Right cardiac atrium (tissue), 5 donors: ENCODE measurements around the gene U2AF2. TPM values are rescaled to one million over a fixed set of nuclear protein-coding genes. Genes with fewer than 3 reads are reported as not detected.

Experiments used
- ATAC-seq, 2 donors: fragments of 200-7000 bp; cut with Tn5 transposase; one replicate each; pipeline versions ENCODE4 v1.8.0 to v1.9.1; 2020; ENCODE audit warnings: moderate library complexity in 2 of 2, mild to moderate bottlenecking in 1 of 2
- DNase-seq, 3 donors: peaks; one replicate each; pipeline ENCODE4 v3.0.0-alpha.2; 2020
- H3K27ac ChIP-seq: one replicate; pipeline ENCODE4 v1.5.1; 2013; ENCODE audit warnings: mild to moderate bottlenecking, low read length, control low read depth, moderate library complexity
- H3K27me3 ChIP-seq: one replicate; pipeline ENCODE4 v1.6.1; 2013; ENCODE audit not compliant: control insufficient read depth, insufficient read depth
- H3K4me1 ChIP-seq: one replicate; pipeline ENCODE4 v1.6.1; 2013; ENCODE audit warnings: low read length; ENCODE audit not compliant: control insufficient read depth, insufficient read depth
- H3K4me3 ChIP-seq: one replicate; pipeline ENCODE4 v1.5.1; 2013; ENCODE audit warnings: low read length, control low read depth
- H3K9me3 ChIP-seq: one replicate; pipeline ENCODE4 v1.6.1; 2013; ENCODE audit warnings: low read length; ENCODE audit not compliant: control insufficient read depth
- WGBS: extraction: QIAGEN DNeasy Blood & Tissue Kit; methylation state at CpG from one replicate; pipeline ENCODE4 v1.1.7; 2013; 5-methylcytosine and 5-hydroxymethylcytosine counted together
- intact Hi-C, 4 donors: fragments of 100-400 bp; cut with DNase I; formaldehyde crosslinking; loops; one replicate each; pipeline versions ENCODE4 v1.11.0 to v1.14.0; 2022 to 2023
- polyA plus RNA-seq: library from polyadenylated mRNA; stranded (reverse); fragments of 200-250 nt; gene quantifications from one replicate; pipeline ENCODE4 v1.2.3, GENCODE V29; 2013
- total RNA-seq, 4 donors: library from RNA; stranded (reverse); fragmentation: NEBNext Ultra II Directional; extraction: Animal tissue kit (Norgen Biotek cat#: 25700); gene quantifications; one replicate each; pipeline ENCODE4 v1.2.1, GENCODE V29; 2021
- donor health status: healthy with polysubstance abuse.
- donor health status: DM: no; HTN: yes; CAD: no.
- donor health status: DM: no; HTN: no; CAD: no.
- donor health status: DM: no; HTN: yes; CAD: no; lungs with severe emphysema.
- donor health status: DM: yes; HTN: yes; CAD: no.

U2AF2 gene
- total and polyA plus RNA-seq, 5 donors: 76.0 to 101 (median 89.8) TPM

- ATAC-seq: peak in 1 of 2 donors; percentile 1
- intact Hi-C loops: no loop called here
- H3K27me3 ChIP-seq: no peaks in the 10 kb centered on the region
- H3K4me1 ChIP-seq: peaks cover 5% of the 10 kb centered on the region
- WGBS: 80% methylated on average over 21 of the region's 21 CpGs
- no peak overlapping the region for H3K4me3 ChIP-seq
- no peak overlapping the region for H3K27ac ChIP-seq
- no peaks in the 10 kb centered on the region for H3K9me3 ChIP-seq
- peak in 2 of 3 donors; percentile 78 to 85 for DNase-seq
These were observed 23.4 kb downstream of the U2AF2 start for GRCh38 chr19:55678121-55678671.

- WGBS: 85% methylated on average over 24 of the region's 24 CpGs
- Histone ChIP-seq H3K27ac (no peak overlapping the region), H3K27me3 (no peaks in the 10 kb centered on the region), H3K9me3 (no peaks in the 10 kb centered on the region), H3K4me1 (peaks cover 5% of the 10 kb centered on the region), H3K4me3 (no peak overlapping the region)
- intact Hi-C loops: no loop called here
- DNase-seq (peak in 1 of 3 donors; percentile 62), ATAC-seq (no peak)
These were observed 24.8 kb downstream of the U2AF2 start for GRCh38 chr19:55679343-55680257.

GRCh38 chr19:55680339-55681130 lies 25.7 kb downstream of the U2AF2 start:
- peaks cover 5% of the 10 kb centered on the region for H3K4me1 ChIP-seq

GRCh38 chr19:55681131-55682092 lies 26.6 kb downstream of the U2AF2 start:
- peaks cover 5% of the 10 kb centered on the region for H3K4me1 ChIP-seq
- no peak for ATAC-seq
- H3K27ac ChIP-seq: no peak overlapping the region

More at GRCh38 chr19:55680339-55681130, 25.7 kb downstream of the U2AF2 start:
- WGBS: 90% methylated on average over 20 of the region's 20 CpGs
- intact Hi-C loops: no loop called here
- Histone ChIP-seq H3K4me3 (no peak overlapping the region), H3K27ac (no peak overlapping the region), H3K9me3 (no peaks in the 10 kb centered on the region), H3K27me3 (no peaks in the 10 kb centered on the region)
- DNase-seq (peak in 1 of 3 donors; percentile 53), ATAC-seq (no peak)

GRCh38 chr19:55683449-55684261 lies 28.8 kb downstream of the U2AF2 start:
- Histone ChIP-seq H3K4me1 (no peaks in the 10 kb centered on the region), H3K27ac (no peak overlapping the region), H3K27me3 (no peaks in the 10 kb centered on the region), H3K9me3 (no peaks in the 10 kb centered on the region), H3K4me3 (no peak overlapping the region)
- ATAC-seq: no peak
- intact Hi-C loops: no loop called here
- WGBS: 83% methylated on average over 22 of the region's 22 CpGs
- peak in 2 of 3 donors; percentile 6 to 17 for DNase-seq

More at GRCh38 chr19:55681131-55682092, 26.6 kb downstream of the U2AF2 start:
- no peaks in the 10 kb centered on the region for H3K27me3 ChIP-seq
- intact Hi-C loops: no loop called here
- no peak for DNase-seq
- H3K9me3 ChIP-seq: no peaks in the 10 kb centered on the region
- 83% methylated on average over 9 of the region's 9 CpGs for WGBS
- H3K4me3 ChIP-seq: no peak overlapping the region

- Histone ChIP-seq H3K27ac (no peak overlapping the region), H3K9me3 (no peaks in the 10 kb centered on the region), H3K27me3 (no peaks in the 10 kb centered on the region), H3K4me1 (no peaks in the 10 kb centered on the region), H3K4me3 (no peak overlapping the region)
- intact Hi-C loops: no loop called here
- no peak for ATAC-seq
- DNase-seq: peak in 2 of 3 donors; percentile 46 to 49
- WGBS: 96% methylated on average over 60 of the region's 60 CpGs
These were observed 30.3 kb downstream of the U2AF2 start for GRCh38 chr19:55684946-55685681.

GRCh38 chr19:55685776-55686175 lies 30.9 kb downstream of the U2AF2 start:
- H3K27me3 ChIP-seq: no peaks in the 10 kb centered on the region
- H3K27ac ChIP-seq: no peak overlapping the region
- ATAC-seq: no peak
- peak in 1 of 3 donors; percentile 19 for DNase-seq
- intact Hi-C loops: no loop called here
- WGBS: 96% methylated on average over 6 of the region's 6 CpGs
- no peak overlapping the region for H3K4me3 ChIP-seq
- H3K4me1 ChIP-seq: no peaks in the 10 kb centered on the region
- no peaks in the 10 kb centered on the region for H3K9me3 ChIP-seq

GRCh38 chr19:55686311-55687050 lies 31.6 kb downstream of the U2AF2 start:
- H3K27ac ChIP-seq: no peak overlapping the region
- H3K9me3 ChIP-seq: no peaks in the 10 kb centered on the region
- intact Hi-C loops: no loop called here
- H3K27me3 ChIP-seq: no peaks in the 10 kb centered on the region
- H3K4me3 ChIP-seq: no peak overlapping the region
- DNase-seq: peak in 2 of 3 donors; percentile 33 to 49
- H3K4me1 ChIP-seq: no peaks in the 10 kb centered on the region
- WGBS: 87% methylated on average over 29 of the region's 29 CpGs
- no peak for ATAC-seq
